ENCODE measurements around the gene GATA5. TPM values are rescaled to one million over a fixed set of nuclear protein-coding genes. Genes with fewer than 3 reads are reported as not detected.

The GATA5 gene
- polyA plus RNA-seq, 1 of the 3 experiments (the other 2 are of a cell fraction) = not detected

DNA sequence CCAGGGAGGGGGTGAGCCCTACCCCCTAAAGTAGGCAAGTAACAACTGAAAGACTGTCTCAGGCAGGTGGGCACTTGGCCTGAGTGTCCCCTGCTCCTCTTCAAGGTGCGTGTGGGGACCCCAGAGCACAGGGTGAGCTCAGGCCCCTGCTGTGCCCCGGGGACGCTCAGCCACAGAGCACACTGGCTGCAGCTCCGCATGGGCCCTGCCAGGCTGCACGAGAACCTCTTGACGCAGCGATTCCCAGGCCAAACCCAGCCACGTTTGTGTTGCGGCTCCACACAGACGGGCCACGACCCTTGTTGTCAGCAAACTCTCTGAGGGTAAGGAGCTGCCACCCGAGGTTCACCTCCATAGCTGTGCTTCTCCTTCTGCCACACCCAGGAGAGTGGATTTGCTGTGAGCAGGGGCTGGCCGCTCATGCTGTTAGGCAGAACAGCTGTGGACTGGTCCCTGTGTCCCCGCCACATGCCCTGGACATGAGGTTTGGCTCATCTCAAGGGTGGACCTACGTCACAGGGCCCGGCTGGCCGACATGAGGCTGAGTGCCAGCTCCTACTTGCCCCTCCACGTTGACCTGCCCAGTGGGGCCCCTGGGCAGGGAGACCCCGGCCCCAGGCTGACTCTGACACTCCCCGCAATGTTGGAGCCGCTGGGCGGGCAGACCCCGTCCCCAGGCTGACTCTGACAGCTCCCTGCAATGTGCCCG is 29.7 kb upstream of the GATA5 start:
- H3K4me3 ChIP-seq (ENCODE audit: low read depth in 2 of 2, low read length in 1 of 2) = no peak overlapping the region
- no peaks in the 10 kb centered on the region for H3K9me2 ChIP-seq
- peaks cover 0 to 11% of the 10 kb centered on the region in 2 experiments; a peak in 1 of 4 replicates for H3K4me1 ChIP-seq (ENCODE audit: control insufficient read depth in 1 of 2, insufficient read depth in 2 of 2, low read depth in 1 of 2, low read length in 1 of 2)
- WGBS (ENCODE audit: low lambda C conversion rate) = 76% methylated on average over 12 of the region's 24 CpGs
- H3K9ac ChIP-seq = no peak overlapping the region
- H3K9me3 ChIP-seq = no peaks in the 10 kb centered on the region
- H3F3A ChIP-seq (replicated peaks; ENCODE audit: insufficient read depth) = no peaks in the 10 kb centered on the region
- H3K36me3 ChIP-seq (replicated peaks in 1 of 2; ENCODE audit: control insufficient read depth in 1 of 2, insufficient read depth in 2 of 2, low read length in 1 of 2) = no peaks in the 10 kb centered on the region
- no peak overlapping the region for H3K27ac ChIP-seq (ENCODE audit: low read depth in 2 of 2, low read length in 1 of 2)
- no peak overlapping the region for H3K4me2 ChIP-seq
- CTCF ChIA-PET = interaction anchor here (1.4 to 5.1 kb wide), 3 partner anchors 9 to 286 kb away, joined by 3 to 51 read pairs (median 10); no protein-coding TSS in a partner anchor
- POLR2A ChIA-PET = interaction anchor here (0.6 kb wide), 1 partner anchor 170 kb away, joined by 3 read pairs; no protein-coding TSS in a partner anchor
- no peak overlapping the region for H2AFZ ChIP-seq (ENCODE audit: low read depth)
- no peaks in the 10 kb centered on the region for H3K79me2 ChIP-seq (ENCODE audit: insufficient read depth)
- no peaks in the 10 kb centered on the region for H3K27me3 ChIP-seq (ENCODE audit: insufficient read depth)
- H4K20me1 ChIP-seq (ENCODE audit: insufficient read depth) = no peaks in the 10 kb centered on the region
- TF ChIP-seq MXI1 (IDR thresholded peaks at IDR 0.05; ENCODE audit: low read depth, low read length) = no peak
- TF ChIP-seq, protein P1, sequence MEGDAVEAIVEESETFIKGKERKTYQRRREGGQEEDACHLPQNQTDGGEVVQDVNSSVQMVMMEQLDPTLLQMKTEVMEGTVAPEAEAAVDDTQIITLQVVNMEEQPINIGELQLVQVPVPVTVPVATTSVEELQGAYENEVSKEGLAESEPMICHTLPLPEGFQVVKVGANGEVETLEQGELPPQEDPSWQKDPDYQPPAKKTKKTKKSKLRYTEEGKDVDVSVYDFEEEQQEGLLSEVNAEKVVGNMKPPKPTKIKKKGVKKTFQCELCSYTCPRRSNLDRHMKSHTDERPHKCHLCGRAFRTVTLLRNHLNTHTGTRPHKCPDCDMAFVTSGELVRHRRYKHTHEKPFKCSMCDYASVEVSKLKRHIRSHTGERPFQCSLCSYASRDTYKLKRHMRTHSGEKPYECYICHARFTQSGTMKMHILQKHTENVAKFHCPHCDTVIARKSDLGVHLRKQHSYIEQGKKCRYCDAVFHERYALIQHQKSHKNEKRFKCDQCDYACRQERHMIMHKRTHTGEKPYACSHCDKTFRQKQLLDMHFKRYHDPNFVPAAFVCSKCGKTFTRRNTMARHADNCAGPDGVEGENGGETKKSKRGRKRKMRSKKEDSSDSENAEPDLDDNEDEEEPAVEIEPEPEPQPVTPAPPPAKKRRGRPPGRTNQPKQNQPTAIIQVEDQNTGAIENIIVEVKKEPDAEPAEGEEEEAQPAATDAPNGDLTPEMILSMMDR (IDR thresholded peaks at IDR 0.05) = no peak
- TF ChIP-seq MEF2A (IDR thresholded peaks at IDR 0.05; ENCODE audit: borderline replicate concordance, low read depth) = no peak
- no peak for TF ChIP-seq GATA2 (CRISPR knock-in tag; IDR thresholded peaks at IDR 0.05)
- TF ChIP-seq RAD21 (IDR thresholded peaks at IDR 0.05; ENCODE audit: low read length) = no peak
- DNase-seq = no peak

- POLR2A ChIA-PET = no interaction called here
- 84% methylated on average over 4 of the region's 4 CpGs for WGBS (ENCODE audit: low lambda C conversion rate)
- TF ChIP-seq JUND (IDR thresholded peaks at IDR 0.05) (no peak), RAD21 (IDR thresholded peaks at IDR 0.05; ENCODE audit: low read length) (no peak), RFX5 (IDR thresholded peaks at IDR 0.05; ENCODE audit: low read length) (no peak), USF1 (IDR thresholded peaks at IDR 0.05; ENCODE audit: borderline replicate concordance, low read depth) (no peak), CHD2 (IDR thresholded peaks at IDR 0.05; ENCODE audit: low read length, partially characterized antibody) (no peak), TEAD4 (IDR thresholded peaks at IDR 0.05; ENCODE audit: borderline replicate concordance, insufficient read depth) (no peak), MXI1 (IDR thresholded peaks at IDR 0.05; ENCODE audit: low read depth, low read length) (no peak), ZBTB33 (IDR thresholded peaks at IDR 0.05; ENCODE audit: borderline replicate concordance, low read depth) (no peak), NFIC (IDR thresholded peaks at IDR 0.05; ENCODE audit: borderline replicate concordance) (no peak), RCOR1 (IDR thresholded peaks at IDR 0.05; ENCODE audit: low read length) (no peak), EZH2phosphoT487 (IDR thresholded peaks at IDR 0.05; ENCODE audit: borderline replicate concordance, low read depth) (no peak), POLR2AphosphoS5 (IDR thresholded peaks at IDR 0.05; ENCODE audit: low read depth, low read length) (no peak), YY1 (IDR thresholded peaks at IDR 0.05; ENCODE audit: low read depth) (no peak)
- TF ChIP-seq, protein P2, sequence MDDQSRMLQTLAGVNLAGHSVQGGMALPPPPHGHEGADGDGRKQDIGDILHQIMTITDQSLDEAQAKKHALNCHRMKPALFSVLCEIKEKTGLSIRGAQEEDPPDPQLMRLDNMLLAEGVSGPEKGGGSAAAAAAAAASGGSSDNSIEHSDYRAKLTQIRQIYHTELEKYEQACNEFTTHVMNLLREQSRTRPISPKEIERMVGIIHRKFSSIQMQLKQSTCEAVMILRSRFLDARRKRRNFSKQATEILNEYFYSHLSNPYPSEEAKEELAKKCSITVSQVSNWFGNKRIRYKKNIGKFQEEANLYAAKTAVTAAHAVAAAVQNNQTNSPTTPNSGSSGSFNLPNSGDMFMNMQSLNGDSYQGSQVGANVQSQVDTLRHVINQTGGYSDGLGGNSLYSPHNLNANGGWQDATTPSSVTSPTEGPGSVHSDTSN (IDR thresholded peaks at IDR 0.05) = no peak
- TF ChIP-seq, protein P1 (IDR thresholded peaks at IDR 0.05) = no peak
Measured at GRCh38 chr20:62504323-62504722, 28.5 kb upstream of the GATA5 start.

More at GRCh38 chr20:62504323-62504722, 28.5 kb upstream of the GATA5 start:
- DNase-seq = no peak
- H3K36me3 ChIP-seq (replicated peaks in 1 of 2; ENCODE audit: control insufficient read depth in 1 of 2, insufficient read depth in 2 of 2, low read length in 1 of 2) = no peaks in the 10 kb centered on the region
- no peaks in the 10 kb centered on the region for H4K20me1 ChIP-seq (ENCODE audit: insufficient read depth)
- CTCF ChIA-PET = interaction anchor here (1.0 to 5.1 kb wide), 3 partner anchors 94 to 287 kb away, joined by 3 to 51 read pairs (median 10); no protein-coding TSS in a partner anchor
- no peak overlapping the region for H3K9ac ChIP-seq
- no peaks in the 10 kb centered on the region for H3K79me2 ChIP-seq (ENCODE audit: insufficient read depth)
- no peaks in the 10 kb centered on the region for H3K9me2 ChIP-seq
- no peaks in the 10 kb centered on the region for H3K9me3 ChIP-seq
- H2AFZ ChIP-seq (ENCODE audit: low read depth) = no peak overlapping the region
- no peaks in the 10 kb centered on the region for H3K27me3 ChIP-seq (ENCODE audit: insufficient read depth)
- no peak overlapping the region for H3K4me3 ChIP-seq (ENCODE audit: low read depth in 2 of 2, low read length in 1 of 2)
- H3K4me2 ChIP-seq = no peak overlapping the region
- H3K4me1 ChIP-seq (ENCODE audit: control insufficient read depth in 1 of 2, insufficient read depth in 2 of 2, low read depth in 1 of 2, low read length in 1 of 2) = peaks cover 0 to 11% of the 10 kb centered on the region in 2 experiments; a peak in 1 of 4 replicates
- H3K27ac ChIP-seq (ENCODE audit: low read depth in 2 of 2, low read length in 1 of 2) = no peak overlapping the region
- H3F3A ChIP-seq (replicated peaks; ENCODE audit: insufficient read depth) = no peaks in the 10 kb centered on the region
